ENCODE data around the gene TMEM151A. TPM values are rescaled to one million over a fixed set of nuclear protein-coding genes. Genes with fewer than 3 reads are reported as not detected.

Gene TMEM151A
- total RNA-seq, 2 experiments from 2014 or later, result not detected

- H3K4me1 Mint-ChIP-seq, result peaks cover 59% of the 10 kb centered on the region
- no peaks in the 10 kb centered on the region for H3K27me3 Mint-ChIP-seq
- H3K4me3 Mint-ChIP-seq, result peak overlapping the region; percentile 15
- H3K27ac Mint-ChIP-seq, result peak overlapping the region; percentile 88
- ChIA-PET CTCF (interaction anchor here (0.8 to 1.6 kb wide), 5 partner anchors 14 to 62 kb away, joined by 3 to 4 read pairs (median 3); no protein-coding TSS in a partner anchor), POLR2A (no interaction called here)
- no peaks in the 10 kb centered on the region for H3K9me3 Mint-ChIP-seq
- DNase-seq, result peak; percentile 66
- no peaks in the 10 kb centered on the region for H3K36me3 Mint-ChIP-seq (ENCODE audit: low read depth)
Measured at GRCh38 chr11:66326261-66327111, 34.8 kb downstream of the TMEM151A start.

GRCh38 chr11:66327171-66328030 lies 35.7 kb downstream of the TMEM151A start:
- no peaks in the 10 kb centered on the region for H3K27me3 Mint-ChIP-seq
- H3K27ac Mint-ChIP-seq, result peak overlapping the region; percentile 86
- CTCF ChIA-PET, result interaction anchor here (0.8 to 1.6 kb wide), 5 partner anchors 15 to 61 kb away, joined by 3 to 4 read pairs (median 3); no protein-coding TSS in a partner anchor
- H3K4me3 Mint-ChIP-seq, result no peak overlapping the region
- peaks cover 55% of the 10 kb centered on the region for H3K4me1 Mint-ChIP-seq
- POLR2A ChIA-PET, result no interaction called here
- DNase-seq, result no peak
- no peaks in the 10 kb centered on the region for H3K9me3 Mint-ChIP-seq
- H3K36me3 Mint-ChIP-seq (ENCODE audit: low read depth), result no peaks in the 10 kb centered on the region

DNA sequence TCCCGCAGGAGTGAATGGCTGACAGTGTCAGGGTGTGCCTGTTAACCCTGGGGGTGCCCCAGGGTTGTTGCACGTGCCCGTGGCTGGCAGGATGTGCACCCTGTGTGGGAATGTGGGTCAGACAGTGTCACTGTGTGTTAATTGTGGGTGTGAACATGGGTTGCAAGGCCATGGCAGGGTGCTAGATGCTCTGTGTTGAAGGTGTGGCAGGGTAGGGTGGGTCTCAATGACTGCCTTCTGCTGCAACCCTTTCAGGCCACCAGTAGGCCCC lies 36.3 kb downstream of the TMEM151A start:
- DNase-seq, result peak; percentile 29
- POLR2A ChIA-PET, result no interaction called here
- H3K4me3 Mint-ChIP-seq, result no peak overlapping the region
- peaks cover 51% of the 10 kb centered on the region for H3K4me1 Mint-ChIP-seq
- H3K36me3 Mint-ChIP-seq (ENCODE audit: low read depth), result no peaks in the 10 kb centered on the region
- H3K27ac Mint-ChIP-seq, result peak overlapping the region; percentile 86
- no peaks in the 10 kb centered on the region for H3K9me3 Mint-ChIP-seq
- H3K27me3 Mint-ChIP-seq, result no peaks in the 10 kb centered on the region
- CTCF ChIA-PET, result no interaction called here

DNA sequence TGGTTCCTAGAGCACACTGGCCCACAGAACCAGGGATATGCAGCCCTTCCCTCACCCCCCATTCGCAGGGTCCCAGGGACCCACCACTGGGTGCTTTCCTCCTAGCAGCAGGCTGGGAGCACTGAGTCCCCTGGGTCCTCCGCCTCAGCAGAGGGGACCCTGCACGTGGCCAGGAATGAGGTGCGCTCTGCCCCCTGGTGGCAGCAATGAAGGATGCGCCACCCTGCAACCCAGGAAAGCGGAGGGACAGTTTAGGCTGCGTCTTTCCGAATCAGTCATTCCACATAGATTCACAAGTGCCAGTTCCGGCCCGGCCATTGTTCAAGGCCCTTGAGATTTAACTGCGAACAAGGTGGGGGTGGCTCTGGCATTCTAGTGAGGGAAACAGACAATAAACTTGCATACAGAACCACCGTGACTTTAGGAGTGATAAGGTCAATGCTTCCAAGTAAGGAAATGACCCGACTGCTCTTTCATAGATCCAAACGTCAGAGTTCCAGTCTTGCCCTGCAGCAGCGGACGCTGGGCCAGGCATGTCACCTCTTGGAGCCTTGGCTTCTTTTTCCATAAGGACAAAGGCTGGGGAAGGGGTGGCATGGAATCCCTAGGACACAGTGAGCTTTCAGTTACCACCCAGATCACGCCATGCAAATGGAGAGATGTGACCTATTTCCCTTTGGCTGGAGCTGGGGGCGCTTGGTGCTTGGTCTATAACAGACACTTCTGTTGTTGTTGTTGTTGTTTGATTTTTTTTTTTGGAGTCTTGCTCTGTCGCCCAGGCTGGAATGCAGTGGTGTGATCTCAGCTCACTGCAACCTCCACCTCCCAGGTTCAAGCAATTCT lies 36.8 kb downstream of the TMEM151A start:
- Mint-ChIP-seq H3K4me3 (no peak overlapping the region), H3K9me3 (no peaks in the 10 kb centered on the region), H3K4me1 (peaks cover 50% of the 10 kb centered on the region), H3K27ac (peak overlapping the region; percentile 86), H3K36me3 (ENCODE audit: low read depth) (no peaks in the 10 kb centered on the region), H3K27me3 (no peaks in the 10 kb centered on the region)
- ChIA-PET POLR2A (no interaction called here), CTCF (interaction anchor here (0.8 to 2.6 kb wide), 4 partner anchors 11 to 58 kb away, joined by 3 to 17 read pairs (median 4); partner anchors contain the start of gene CD248)
- DNase-seq, result peak; percentile 79

- Mint-ChIP-seq H3K4me3 (no peak overlapping the region), H3K27me3 (no peaks in the 10 kb centered on the region), H3K4me1 (peaks cover 46% of the 10 kb centered on the region), H3K36me3 (ENCODE audit: low read depth) (no peaks in the 10 kb centered on the region), H3K9me3 (no peaks in the 10 kb centered on the region), H3K27ac (no peak overlapping the region)
- POLR2A ChIA-PET, result no interaction called here
- CTCF ChIA-PET, result interaction anchor here (0.8 to 2.6 kb wide), 6 partner anchors 12 to 57 kb away, joined by 3 to 17 read pairs (median 4); partner anchors contain the start of gene CD248
- no peak for DNase-seq
Measured at GRCh38 chr11:66329165-66329673, 37.5 kb downstream of the TMEM151A start.

DNA sequence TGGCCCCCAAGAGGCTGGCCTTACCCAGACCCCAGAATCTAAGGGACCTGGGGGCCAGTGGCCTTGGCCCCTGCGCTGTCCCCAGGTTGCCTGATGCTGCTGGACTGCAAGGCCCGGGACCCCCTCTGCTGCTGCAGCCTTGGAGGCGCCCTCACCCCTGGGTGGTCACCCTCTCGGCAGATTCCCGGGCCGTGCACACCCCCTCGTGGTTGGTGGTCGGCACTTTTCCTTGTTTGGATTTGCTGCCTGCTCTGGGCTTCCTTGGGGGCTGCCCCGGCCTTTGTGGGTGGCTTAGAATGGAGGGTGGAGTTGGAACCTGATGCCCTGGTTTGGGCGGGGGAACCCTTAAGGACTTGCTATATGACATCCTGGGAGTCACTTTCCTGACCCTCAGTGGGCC lies 39.2 kb downstream of the TMEM151A start:
- no peak for DNase-seq
- CTCF ChIA-PET, result interaction anchor here (0.8 to 2.6 kb wide), 6 partner anchors 9 to 108 kb away, joined by 3 to 17 read pairs (median 4); partner anchors contain the start of gene CD248
- Mint-ChIP-seq H3K4me3 (no peak overlapping the region), H3K4me1 (peaks cover 31% of the 10 kb centered on the region), H3K27me3 (no peaks in the 10 kb centered on the region), H3K36me3 (ENCODE audit: low read depth) (no peaks in the 10 kb centered on the region), H3K27ac (no peak overlapping the region), H3K9me3 (no peaks in the 10 kb centered on the region)
- POLR2A ChIA-PET, result no interaction called here

DNA sequence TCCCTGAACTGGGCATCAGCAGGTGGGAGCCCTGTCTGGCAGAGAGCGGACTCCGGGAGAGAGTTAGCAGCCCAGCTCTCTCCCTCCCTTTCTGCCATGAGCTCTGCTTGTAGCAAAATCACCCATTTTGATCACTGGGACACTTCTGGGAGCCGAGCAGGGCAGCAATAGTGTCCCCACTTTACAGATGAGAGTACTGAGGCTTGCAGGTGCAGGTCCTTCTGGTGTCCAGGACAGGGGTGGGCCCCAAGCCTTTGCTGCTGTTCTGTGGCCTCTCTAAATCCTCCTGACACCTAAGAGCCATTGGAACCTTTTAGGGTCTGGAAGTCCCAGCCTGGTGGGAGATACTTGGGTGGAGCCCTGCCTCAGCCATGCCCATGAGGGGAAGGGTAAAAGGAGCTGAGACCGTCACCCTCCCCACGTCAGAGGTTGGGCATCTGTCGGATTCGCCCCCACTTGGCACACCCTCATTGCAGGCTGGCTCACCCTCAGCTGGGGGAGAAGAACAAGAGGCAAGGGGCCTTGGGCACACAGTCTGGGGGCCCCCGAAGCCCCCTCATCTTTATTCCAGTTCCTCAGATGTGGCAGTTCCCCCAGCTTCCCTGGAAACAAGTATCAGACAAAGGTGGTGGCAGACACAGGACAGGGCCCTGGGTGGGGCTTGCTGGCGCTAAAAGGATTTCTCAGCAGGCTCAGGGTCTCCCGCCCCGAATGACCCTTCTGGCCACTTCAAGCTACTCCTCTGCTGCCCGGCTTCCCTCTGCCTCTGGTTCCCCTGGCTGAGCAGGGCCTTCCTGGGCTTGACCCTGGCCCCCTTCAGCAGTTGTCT lies 40.1 kb downstream of the TMEM151A start:
- Mint-ChIP-seq H3K27ac (no peak overlapping the region), H3K9me3 (no peaks in the 10 kb centered on the region), H3K27me3 (no peaks in the 10 kb centered on the region), H3K4me1 (peaks cover 31% of the 10 kb centered on the region), H3K4me3 (no peak overlapping the region), H3K36me3 (ENCODE audit: low read depth) (no peaks in the 10 kb centered on the region)
- ChIA-PET CTCF (interaction anchor here (0.8 to 2.1 kb wide), 7 partner anchors 8 to 109 kb away, joined by 3 to 6 read pairs (median 3); no protein-coding TSS in a partner anchor), POLR2A (no interaction called here)
- DNase-seq, result no peak

DNA sequence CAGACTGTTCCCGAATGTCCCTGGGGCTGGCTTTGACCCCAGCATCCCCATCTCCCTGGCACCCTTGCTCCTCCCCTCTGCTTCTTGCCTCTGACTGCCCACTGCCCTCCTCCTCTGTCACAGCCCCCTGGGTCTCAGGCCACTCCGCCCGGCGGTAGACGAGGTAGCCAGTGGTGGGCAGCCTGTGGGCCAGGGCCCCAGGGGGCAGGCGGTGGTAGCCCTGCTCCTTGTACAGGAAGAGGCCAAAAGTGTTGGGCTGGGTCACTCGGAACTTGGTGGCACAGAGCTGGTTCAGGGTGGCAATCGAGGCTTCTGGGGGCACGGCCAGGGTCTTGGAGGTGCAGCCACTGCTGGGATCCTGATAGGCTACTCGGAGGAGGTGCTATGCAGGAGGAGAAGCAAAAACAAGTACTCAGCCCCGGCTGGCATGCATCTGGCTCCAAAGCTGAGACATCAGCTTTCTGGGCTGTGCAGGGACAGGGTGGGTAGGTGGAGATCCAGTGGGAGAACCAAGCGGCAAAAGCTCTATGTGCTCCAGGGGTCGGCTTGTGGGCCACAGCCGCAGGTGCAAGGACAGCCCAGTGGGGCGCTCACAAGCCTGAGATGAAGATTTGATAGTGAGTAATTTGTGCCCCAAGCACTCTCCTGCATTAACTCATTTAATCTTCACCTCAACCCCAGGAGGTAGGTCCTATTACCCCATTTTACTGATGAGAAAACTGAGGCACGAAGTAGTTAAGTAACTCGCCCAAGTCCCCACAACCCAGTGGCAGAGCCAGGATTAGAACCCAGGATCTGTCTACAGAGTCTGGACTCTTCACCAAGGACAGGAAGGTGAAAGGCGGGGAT lies 40.9 kb downstream of the TMEM151A start:
- peaks cover 5% of the 10 kb centered on the region for H3K36me3 Mint-ChIP-seq (ENCODE audit: low read depth)
- DNase-seq, result no peak
- POLR2A ChIA-PET, result no interaction called here
- H3K9me3 Mint-ChIP-seq, result no peaks in the 10 kb centered on the region
- H3K27me3 Mint-ChIP-seq, result no peaks in the 10 kb centered on the region
- CTCF ChIA-PET, result interaction anchor here (0.7 to 2.1 kb wide), 7 partner anchors 8 to 110 kb away, joined by 3 to 6 read pairs (median 3); no protein-coding TSS in a partner anchor
- no peak overlapping the region for H3K4me3 Mint-ChIP-seq
- H3K4me1 Mint-ChIP-seq, result peaks cover 34% of the 10 kb centered on the region
- no peak overlapping the region for H3K27ac Mint-ChIP-seq

GRCh38 chr11:66333220-66333877 lies 41.7 kb downstream of the TMEM151A start:
- H3K36me3 Mint-ChIP-seq (ENCODE audit: low read depth), result peaks cover 5% of the 10 kb centered on the region
- no peaks in the 10 kb centered on the region for H3K9me3 Mint-ChIP-seq
- no peak for DNase-seq
- peaks cover 28% of the 10 kb centered on the region for H3K4me1 Mint-ChIP-seq
- no peaks in the 10 kb centered on the region for H3K27me3 Mint-ChIP-seq
- CTCF ChIA-PET, result interaction anchor here (0.7 to 1.4 kb wide), 4 partner anchors 9 to 51 kb away, joined by 3 read pairs; no protein-coding TSS in a partner anchor
- H3K4me3 Mint-ChIP-seq, result no peak overlapping the region
- no peak overlapping the region for H3K27ac Mint-ChIP-seq
- POLR2A ChIA-PET, result no interaction called here

DNA sequence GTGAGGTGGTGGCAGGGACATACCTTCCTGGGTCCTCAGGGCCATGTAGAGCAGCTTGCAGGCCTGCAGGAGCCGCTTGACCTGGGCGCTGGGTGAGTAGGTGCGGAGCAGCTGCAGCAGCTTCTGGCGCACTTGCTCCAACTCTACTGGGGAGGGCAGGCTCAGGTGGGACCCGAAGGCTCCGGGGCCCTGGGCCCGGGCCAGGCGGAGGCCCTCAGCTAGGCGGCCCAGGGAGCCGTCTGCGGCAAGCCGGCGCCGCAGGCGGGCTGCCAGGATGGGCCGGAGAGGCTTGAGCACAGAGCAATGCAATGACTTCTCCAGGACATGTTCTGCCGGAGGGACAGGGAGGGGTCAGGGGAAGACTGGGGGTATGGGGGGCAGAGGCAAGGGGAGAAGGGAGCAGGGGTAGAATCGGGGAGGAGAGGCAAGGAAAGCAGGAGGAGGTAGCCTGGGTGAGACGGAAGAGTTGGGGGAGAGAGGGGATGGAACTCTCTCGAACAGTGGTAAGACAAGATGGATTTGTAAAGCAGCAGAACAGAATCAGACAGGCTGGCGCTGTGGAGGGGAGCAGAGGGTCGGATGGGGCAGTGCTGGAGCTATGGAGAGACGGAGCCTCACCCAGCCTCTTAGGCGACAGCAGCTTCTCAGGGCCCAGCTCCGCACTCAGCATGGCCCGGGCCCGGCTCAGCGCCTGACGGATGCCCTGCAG lies 42.4 kb downstream of the TMEM151A start:
- H3K27ac Mint-ChIP-seq, result no peak overlapping the region
- no peaks in the 10 kb centered on the region for H3K27me3 Mint-ChIP-seq
- H3K4me1 Mint-ChIP-seq, result peaks cover 21% of the 10 kb centered on the region
- POLR2A ChIA-PET, result no interaction called here
- H3K4me3 Mint-ChIP-seq, result no peak overlapping the region
- no peaks in the 10 kb centered on the region for H3K9me3 Mint-ChIP-seq
- DNase-seq, result no peak
- CTCF ChIA-PET, result interaction anchor here (0.7 to 2.8 kb wide), 5 partner anchors 8 to 46 kb away, joined by 3 to 9 read pairs (median 3); partner anchors contain the start of gene BRMS1
- H3K36me3 Mint-ChIP-seq (ENCODE audit: low read depth), result peaks cover 10% of the 10 kb centered on the region

All from activated CD4-positive, alpha-beta T cell treated with anti-CD3 and anti-CD28 coated beads, Interleukin-2, amount 10 ng/mL, durations not matched to agents 7 days and 5 days (primary cell).